HCT116 (cell line): ENCODE results near the gene KLK8. TPM values are rescaled to one million over a fixed set of nuclear protein-coding genes. Genes with fewer than 3 reads are reported as not detected.

Experiments
- ATAC-seq: fragments of 200-7000 bp; cut with Tn5 transposase; 2 replicates; pipeline ENCODE4 v1.9.1; 2020; ENCODE audit warnings: mild to moderate bottlenecking, moderate library complexity
- BruUV-seq: library from RNA; stranded (reverse); fragments of 400-500 nt; replicated peaks from 2 replicates; lab custom pipeline; 2021; lab: Mats Ljungman, UMichigan
- CTCF ChIA-PET: fragments of 300-600 bp; sonication (Branson Sonifier 250); formaldehyde crosslinking; loops from one replicate; lab custom pipeline; 2021; ENCODE audit warnings: antibody characterized with exemption; lab: Charles Lee
- POLR2A ChIA-PET: fragments of 300-600, 350-600 bp; sonication (Branson Sonifier 250); formaldehyde crosslinking; loops from one replicate; lab custom pipeline; 2021; ENCODE audit warnings: antibody characterized with exemption; lab: Charles Lee
- RAD21 ChIA-PET, 2 experiments: fragments of 300-600 bp; sonication (Branson Sonifier 250); formaldehyde crosslinking; loops; one replicate each; lab custom pipeline; 2023; ENCODE audit warnings: low total read pairs in 2 of 2; ENCODE audit not compliant: uncharacterized antibody in 2 of 2, unreplicated experiment in 2 of 2, low non-redundant PET in 1 of 2; lab: Charles Lee
- DNase-seq: peaks from one replicate; pipeline ENCODE4 v3.0.0-alpha.2; 2010; ENCODE audit warnings: low read depth, low spot score
- H2AFZ ChIP-seq: fragments of 200-600 bp; shearing (Covaris generic), sonication (generic); 2 replicates; pipeline ENCODE4 v1.6.1; 2017; ENCODE audit warnings: low read depth, mixed run types, mixed read lengths, antibody characterized with exemption, low read length; ENCODE audit not compliant: poor library complexity, severe bottlenecking
- H3K27ac ChIP-seq: 2 replicates; pipeline ENCODE4 v1.5.1; 2012; ENCODE audit warnings: low read depth, low read length
- H3K27me3 ChIP-seq: fragments of 200-600 bp; sonication (generic); 2 replicates; pipeline ENCODE4 v1.6.1; 2016; ENCODE audit warnings: mixed run types, low read length, mixed read lengths; ENCODE audit not compliant: insufficient read depth
- H3K36me3 ChIP-seq, 2 experiments: fragments of 200-500 bp in 1 of 2; fragments of 200-600 bp in 1 of 2; sonication (Bioruptor generic) in 1 of 2; sonication (generic) in 1 of 2; 2 replicates each; pipeline versions ENCODE4 v1.5.1 to v1.6.1; 2014 to 2016; ENCODE audit warnings: low read length in 2 of 2, inconsistent platforms in 1 of 2, mixed read lengths in 1 of 2, mixed run types in 1 of 2; ENCODE audit not compliant: insufficient read depth in 2 of 2, control insufficient read depth in 1 of 2
- H3K4me1 ChIP-seq, 2 experiments: fragments of 200-600 bp in 1 of 2; sonication (generic) in 1 of 2; 2 replicates each; pipeline versions ENCODE4 v1.5.1 to v1.6.1; 2012 to 2017; ENCODE audit warnings: low read length in 2 of 2, inconsistent platforms in 1 of 2, mild to moderate bottlenecking in 1 of 2, mixed read lengths in 1 of 2, mixed run types in 1 of 2, moderate library complexity in 1 of 2; ENCODE audit not compliant: insufficient read depth in 2 of 2, control insufficient read depth in 1 of 2
- H3K4me2 ChIP-seq: fragments of 200-600 bp; sonication (generic); 2 replicates; pipeline ENCODE4 v1.6.1; 2017; ENCODE audit warnings: mixed run types, low read length, mixed read lengths
- H3K4me3 ChIP-seq, 2 experiments: fragments of 200-600 bp in 1 of 2; sonication (generic) in 1 of 2; replicated peaks in 1 of 2; 2 replicates each; pipeline ENCODE4 v1.5.1; 2011 to 2016; ENCODE audit warnings: low read length in 2 of 2, control low read depth in 1 of 2, low read depth in 1 of 2, mild to moderate bottlenecking in 1 of 2, mixed read lengths in 1 of 2, mixed run types in 1 of 2
- H3K79me2 ChIP-seq: fragments of 200-600 bp; sonication (generic); 2 replicates; pipeline ENCODE4 v1.6.1; 2017; ENCODE audit warnings: mild to moderate bottlenecking, mixed run types, low read length, moderate library complexity, mixed read lengths; ENCODE audit not compliant: insufficient read depth
- H3K9ac ChIP-seq: fragments of 200-600 bp; sonication (generic); 2 replicates; pipeline ENCODE4 v1.6.1; 2016; ENCODE audit warnings: low read length, mixed read lengths
- H3K9me2 ChIP-seq: fragments of 200-600 bp; sonication (generic), shearing (Covaris generic); 2 replicates; pipeline ENCODE4 v1.6.1; 2017; ENCODE audit warnings: mixed run types, mild to moderate bottlenecking, moderate library complexity; ENCODE audit not compliant: insufficient read depth
- H3K9me3 ChIP-seq, 2 experiments: fragments of 200-500 bp in 1 of 2; fragments of 200-600 bp in 1 of 2; sonication (Bioruptor generic) in 1 of 2; sonication (generic) in 1 of 2; 2 replicates each; pipeline ENCODE4 v1.6.1; 2014 to 2017; ENCODE audit warnings: low read length in 2 of 2, mixed read lengths in 2 of 2, inconsistent platforms in 1 of 2, low read depth in 1 of 2, mild to moderate bottlenecking in 1 of 2, mixed run types in 1 of 2, moderate library complexity in 1 of 2; ENCODE audit not compliant: control insufficient read depth in 1 of 2, insufficient read depth in 1 of 2
- H4K20me1 ChIP-seq: fragments of 200-600 bp; sonication (generic), shearing (Covaris generic); 2 replicates; pipeline ENCODE4 v1.6.1; 2017; ENCODE audit warnings: mixed run types, mild to moderate bottlenecking, moderate library complexity; ENCODE audit not compliant: insufficient read depth
- CEBPB ChIP-seq: IDR thresholded peaks from 2 replicates; pipeline ENCODE4 v1.6.1; 2012; ENCODE audit warnings: low read depth
- CTCF ChIP-seq, 3 experiments: fragments of 200-600 bp in 1 of 3; sonication (generic) in 1 of 3; IDR thresholded peaks in 2 of 3; conservative IDR thresholded peaks in 1 of 3; 2 replicates each; pipeline ENCODE4 v1.5.1; 2012 to 2017; ENCODE audit warnings: low read depth in 2 of 3, low read length in 2 of 3, antibody characterized with exemption in 1 of 3, borderline replicate concordance in 1 of 3, control low read depth in 1 of 3, mild to moderate bottlenecking in 1 of 3, mixed read lengths in 1 of 3, mixed run types in 1 of 3, moderate library complexity in 1 of 3; ENCODE audit not compliant: insufficient read depth in 1 of 3
- ELF1 ChIP-seq: IDR thresholded peaks from 2 replicates; pipeline ENCODE4 v1.6.1; 2012; ENCODE audit warnings: low read depth, borderline replicate concordance
- EZH2phosphoT487 ChIP-seq: fragments of 200-600 bp; IDR thresholded peaks from 2 replicates; pipeline ENCODE4 v1.6.1; 2018; ENCODE audit warnings: antibody characterized with exemption, borderline replicate concordance
- YY1 ChIP-seq: IDR thresholded peaks from 2 replicates; pipeline ENCODE4 v1.6.1; 2011; ENCODE audit warnings: low read length, low read depth, moderate library complexity, mild to moderate bottlenecking; ENCODE audit not compliant: insufficient replicate concordance; ENCODE audit errors: extremely low read depth
- intact Hi-C: fragments of 100-400 bp; cut with micrococcal nuclease; formaldehyde crosslinking; loops from 2 replicates; pipeline ENCODE4 v1.10.0; 2022
- total RNA-seq: library from RNA; stranded (reverse); gene quantifications from one replicate; pipeline ENCODE4 v1.2.1, GENCODE V29; 2021; ENCODE audit not compliant: unreplicated experiment
- TF ChIP-seq, protein P1 (sequence below): IDR thresholded peaks from 2 replicates; pipeline ENCODE4 v1.6.1; 2012

The KLK8 gene
- total RNA-seq, 1 experiment from 2014 or later = 92.8 TPM

GRCh38 chr19:50962245-50962644 lies 39.2 kb downstream of the KLK8 start:
- no peak for TF ChIP-seq YY1
- TF ChIP-seq, protein P1, sequence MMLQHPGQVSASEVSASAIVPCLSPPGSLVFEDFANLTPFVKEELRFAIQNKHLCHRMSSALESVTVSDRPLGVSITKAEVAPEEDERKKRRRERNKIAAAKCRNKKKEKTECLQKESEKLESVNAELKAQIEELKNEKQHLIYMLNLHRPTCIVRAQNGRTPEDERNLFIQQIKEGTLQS = no peak
- TF ChIP-seq ELF1 = no peak
- TF ChIP-seq EZH2phosphoT487 = no peak
- no peak for TF ChIP-seq CEBPB
- no peak for TF ChIP-seq CTCF (IDR thresholded peaks at IDR 0.05 in 2 of 3, conservative IDR thresholded peaks at IDR 0.05 in 1 of 3; ENCODE audit: borderline replicate concordance in 1 of 3, insufficient read depth in 1 of 3, low read depth in 2 of 3, low read length in 2 of 3)
- no peaks in the 10 kb centered on the region for H3K9me3 ChIP-seq
- ChIA-PET CTCF (no interaction called here), RAD21 (no interaction called here), POLR2A (no interaction called here)
- no peaks in the 10 kb centered on the region for H4K20me1 ChIP-seq
- H3K27ac ChIP-seq = no peak overlapping the region
- no peak overlapping the region for H2AFZ ChIP-seq
- peaks cover 10 to 26% of the 10 kb centered on the region in 2 experiments; a peak in 3 of 4 replicates for H3K4me1 ChIP-seq
- no TSS peak for BruUV-seq
- no peak overlapping the region for H3K9ac ChIP-seq
- DNase-seq = no peak
- intact Hi-C loops = no loop called here
- H3K36me3 ChIP-seq = no peaks in the 10 kb centered on the region
- no peaks in the 10 kb centered on the region for H3K79me2 ChIP-seq
- H3K9me2 ChIP-seq = no peaks in the 10 kb centered on the region
- H3K4me3 ChIP-seq = no peak overlapping the region
- no peaks in the 10 kb centered on the region for H3K27me3 ChIP-seq
- no peak overlapping the region for H3K4me2 ChIP-seq
- ATAC-seq = no peak
